Limb (tissue), 2 donors: ENCODE measurements around the gene SUSD4.
A peak's percentile ranks its signal among the peaks of the same experiment; 100 is the strongest.
"Not testable (repeated sequence)": the region's sequence is repeated elsewhere in the genome, so short reads cannot be mapped to it uniquely, and the experiment has no call there.

ENCODE experiments used
- DNase-seq, 2 donors: peaks; one replicate each; pipeline ENCODE4 v3.0.0-alpha.2; 2016; ENCODE audit errors: extremely low spot score in 2 of 2

The SUSD4 gene

DNA sequence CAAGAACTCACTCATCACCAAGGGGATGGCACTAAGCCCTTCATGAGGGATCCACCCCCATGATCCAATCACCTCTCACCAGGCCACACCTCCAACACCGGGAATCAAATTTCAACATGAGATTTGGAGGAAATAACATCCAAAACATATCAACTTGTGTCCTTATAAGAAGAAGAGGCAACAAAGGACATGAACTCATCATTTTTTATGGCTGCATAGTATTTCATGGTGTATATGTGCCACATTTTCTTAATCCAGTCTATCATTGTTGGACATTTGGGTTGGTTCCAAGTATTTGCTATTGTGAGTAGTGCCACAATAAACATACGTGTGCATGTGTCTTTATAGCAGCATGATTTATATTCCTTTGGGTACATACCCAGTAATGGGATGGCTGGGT is 112.6 kb downstream of the SUSD4 start:
- not testable (repeated sequence) for DNase-seq

DNA sequence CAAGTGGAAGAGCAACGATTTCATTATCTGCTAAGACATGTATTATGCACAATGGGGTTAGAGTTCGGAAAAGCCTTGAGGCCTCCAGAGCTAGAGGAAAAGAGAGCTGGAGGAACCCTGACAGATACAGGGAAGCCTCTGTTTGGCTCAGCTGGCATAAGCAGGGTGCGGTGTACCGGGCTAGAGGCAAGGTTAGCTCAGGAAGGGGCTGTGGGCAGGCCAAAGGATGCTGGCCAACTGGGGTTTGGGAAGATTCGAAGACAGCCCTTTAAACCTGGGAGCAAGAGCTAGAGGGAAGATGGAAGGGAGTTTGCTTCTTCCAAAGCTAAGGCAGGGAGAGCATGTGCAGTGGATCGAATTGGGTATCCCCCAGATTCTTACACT is 113.4 kb downstream of the SUSD4 start:
- DNase-seq, result no peak

DNA sequence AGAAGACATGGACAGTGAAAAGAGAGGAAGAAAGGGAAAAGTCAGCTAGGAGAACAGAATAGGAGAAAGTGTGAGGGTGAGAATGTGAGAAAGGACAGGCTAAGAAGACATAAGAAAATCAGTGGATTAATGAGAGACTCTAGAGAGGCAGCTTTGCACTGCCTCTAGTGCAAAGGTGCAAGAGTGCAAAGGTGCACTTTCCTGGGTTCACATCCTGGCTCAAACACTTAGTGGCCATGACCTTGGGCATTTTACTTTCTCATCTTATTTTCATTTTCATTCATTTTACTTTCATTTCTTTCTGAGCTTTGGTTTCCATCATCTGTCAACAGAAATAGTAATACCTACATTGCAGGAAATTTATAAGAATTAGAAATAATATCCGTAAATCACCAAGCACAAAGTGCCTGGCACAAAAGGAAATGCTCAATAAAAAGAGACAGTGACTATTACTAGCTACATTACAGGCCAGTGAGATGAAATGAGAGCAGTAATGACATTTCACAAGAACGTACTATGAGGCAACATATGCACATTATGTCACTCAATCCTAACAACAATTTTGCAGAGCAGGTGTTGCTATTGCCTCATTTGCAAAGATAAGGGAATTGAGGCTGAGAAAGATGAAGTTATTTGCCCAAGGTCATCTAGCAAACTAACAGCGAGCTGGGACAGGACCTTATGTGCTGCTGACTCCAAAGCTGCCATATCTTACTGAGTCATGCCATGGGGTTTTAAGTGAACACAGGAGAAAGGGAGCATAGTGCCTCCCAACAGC is 113.9 kb downstream of the SUSD4 start:
- DNase-seq, result no peak

DNA sequence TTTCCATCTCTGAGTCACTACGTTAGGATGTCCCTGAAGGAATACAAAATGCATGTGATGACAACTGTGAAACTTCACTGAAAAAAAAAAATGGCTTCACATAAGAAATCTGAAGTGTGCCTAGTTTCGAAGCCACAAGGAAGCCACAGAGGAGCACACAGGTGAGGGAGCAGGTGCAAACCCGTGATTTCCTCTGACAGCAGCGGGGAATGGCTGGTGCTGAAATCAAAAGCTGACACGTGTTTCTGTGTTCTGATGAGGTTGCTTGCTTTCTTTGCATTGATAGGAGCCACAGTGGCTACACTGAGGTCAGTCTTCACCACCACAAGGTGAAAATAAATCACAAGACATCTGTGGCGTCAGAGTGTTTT is 115.2 kb downstream of the SUSD4 start:
- peak in 1 of 2 donors; percentile 1 for DNase-seq

DNA sequence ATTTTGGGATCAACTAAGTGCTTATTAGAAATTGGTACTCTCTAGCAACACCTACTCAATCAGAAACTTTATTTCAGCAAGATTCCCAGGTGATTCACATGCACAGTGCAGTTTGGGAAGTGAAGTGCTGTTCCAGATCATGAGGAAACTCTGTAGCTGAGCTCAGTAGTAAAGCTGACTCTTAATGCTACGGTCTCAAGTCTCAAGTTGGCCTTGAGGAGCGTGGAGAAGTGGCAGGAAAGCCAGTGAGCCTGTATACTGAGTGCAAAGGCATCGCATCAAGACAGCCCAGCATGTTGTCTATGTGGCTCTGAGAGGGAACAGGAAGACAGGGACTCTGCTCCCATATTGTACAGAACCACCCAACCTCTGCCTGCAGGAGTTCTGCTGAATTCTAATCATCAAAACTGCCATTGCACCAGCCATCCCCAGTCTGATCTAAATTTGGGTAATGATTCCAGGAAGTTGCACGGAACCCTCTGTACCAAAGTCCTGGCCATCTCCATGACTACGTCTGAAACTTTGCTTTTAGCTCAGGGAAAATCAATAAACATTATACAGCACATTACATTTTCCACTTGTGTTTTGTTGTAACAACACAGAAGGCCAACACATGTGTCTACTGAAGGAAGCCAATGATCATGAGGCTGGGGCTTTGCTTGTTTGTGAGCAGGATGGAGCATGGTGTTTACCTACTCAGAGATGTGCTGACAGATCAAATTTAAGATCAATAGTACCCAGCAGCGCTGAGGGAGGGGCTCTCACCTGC is 115.8 kb downstream of the SUSD4 start:
- DNase-seq, result peak; percentile 8 to 20

DNA sequence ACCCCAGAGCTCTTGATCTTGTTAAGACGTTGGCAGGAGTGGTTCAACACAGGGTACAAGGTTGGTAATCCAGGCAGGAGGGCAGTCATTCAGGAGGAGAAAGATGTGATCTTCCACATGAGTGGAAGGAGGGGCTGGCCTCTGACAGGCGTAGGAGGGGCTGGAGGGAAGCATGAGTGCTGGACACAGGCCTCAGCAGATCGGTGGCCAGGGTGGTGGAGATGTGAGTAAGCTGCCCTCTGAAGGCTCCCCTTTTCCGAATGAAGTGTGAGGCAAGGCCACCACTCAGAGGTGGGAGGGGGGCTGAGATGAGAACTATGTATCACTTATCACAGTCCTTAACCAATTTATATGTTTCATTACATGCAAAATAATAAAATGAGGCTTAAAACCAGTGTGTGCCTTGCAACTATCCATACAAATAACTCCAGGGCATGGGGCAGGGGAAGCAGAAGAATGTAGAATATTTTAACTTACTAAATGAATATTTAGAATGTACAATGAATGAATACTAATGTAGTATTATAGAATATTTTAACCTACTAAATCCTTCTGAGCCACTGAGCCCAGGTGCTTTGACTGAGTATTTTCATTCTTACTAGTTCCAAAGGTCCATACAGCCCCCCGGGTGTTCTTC is 117.4 kb downstream of the SUSD4 start:
- no peak for DNase-seq

DNA sequence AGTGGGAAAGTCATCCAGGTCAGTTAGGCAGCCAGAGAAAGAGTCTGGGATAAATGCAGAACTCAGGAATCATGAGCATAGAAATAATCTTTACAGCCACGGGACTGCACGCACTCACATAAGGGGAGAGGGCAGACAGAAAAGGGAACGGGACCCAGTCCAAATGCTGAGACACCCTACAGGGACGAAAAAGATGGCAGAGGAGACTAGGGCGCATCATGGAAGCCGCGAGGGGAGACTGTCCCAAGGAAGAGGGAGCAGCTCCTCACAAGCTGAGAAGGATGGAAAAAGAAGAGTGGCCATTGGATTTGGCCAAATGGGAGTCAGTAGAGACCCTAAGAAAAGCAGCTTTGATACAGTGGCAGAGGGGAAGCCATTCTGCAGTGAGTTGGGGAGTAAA is 118.0 kb downstream of the SUSD4 start:
- no peak for DNase-seq

DNA sequence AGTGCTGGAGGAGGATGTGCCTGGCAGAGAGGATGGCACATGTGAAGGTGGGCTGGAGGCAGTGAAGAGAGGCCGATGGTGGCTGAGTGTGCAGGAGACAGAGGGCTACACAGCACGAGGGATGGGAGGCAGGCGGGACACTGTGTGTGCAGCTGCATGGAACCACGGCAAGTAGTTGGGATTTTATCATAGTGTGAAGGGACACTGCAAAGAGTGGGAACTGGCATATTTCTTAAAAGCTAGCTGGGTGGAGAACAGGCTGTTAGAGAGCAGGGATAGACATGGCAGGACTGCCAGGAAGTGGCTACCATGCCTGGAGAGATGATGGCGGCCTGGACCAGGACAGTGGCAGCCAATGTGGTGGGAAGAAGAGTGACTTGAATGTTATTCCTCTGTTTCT is 118.6 kb downstream of the SUSD4 start:
- DNase-seq, result peak in 1 of 2 donors; percentile 11

DNA sequence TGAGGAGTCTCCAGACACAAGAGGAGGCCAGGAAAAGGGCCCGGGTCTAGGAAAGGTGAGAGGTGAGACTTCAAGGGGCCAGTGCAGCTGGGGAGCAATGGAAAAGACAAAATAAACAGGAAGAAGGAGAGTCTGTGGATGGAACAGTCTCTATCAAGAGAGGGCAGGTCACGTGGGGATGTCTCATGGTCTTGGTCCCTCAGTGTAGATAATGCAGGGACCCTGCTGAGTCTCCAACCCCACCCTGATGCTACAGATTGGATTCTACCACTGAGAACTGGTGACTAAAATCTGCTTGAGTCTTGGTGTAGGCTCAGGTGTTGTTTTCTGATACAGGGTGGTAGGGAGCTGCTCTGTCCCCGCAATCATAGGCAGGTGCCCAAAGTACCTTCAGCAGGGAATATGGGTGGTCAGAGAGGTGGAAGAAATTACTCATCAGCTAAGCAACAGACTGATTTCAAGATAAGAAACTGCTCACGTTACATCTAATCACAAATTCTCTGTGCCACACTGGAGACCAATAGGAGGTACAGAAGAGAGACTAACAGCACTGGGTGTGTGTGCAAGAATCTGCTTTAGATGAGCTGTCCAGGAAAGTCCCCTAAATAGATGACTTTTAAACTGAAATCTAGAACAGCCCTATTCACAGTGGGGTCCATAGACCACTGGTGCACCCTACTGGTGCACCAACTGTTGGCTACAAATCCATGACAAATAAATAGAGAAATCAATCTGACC is 119.4 kb downstream of the SUSD4 start:
- DNase-seq, result peak in 1 of 2 donors; percentile 14

DNA sequence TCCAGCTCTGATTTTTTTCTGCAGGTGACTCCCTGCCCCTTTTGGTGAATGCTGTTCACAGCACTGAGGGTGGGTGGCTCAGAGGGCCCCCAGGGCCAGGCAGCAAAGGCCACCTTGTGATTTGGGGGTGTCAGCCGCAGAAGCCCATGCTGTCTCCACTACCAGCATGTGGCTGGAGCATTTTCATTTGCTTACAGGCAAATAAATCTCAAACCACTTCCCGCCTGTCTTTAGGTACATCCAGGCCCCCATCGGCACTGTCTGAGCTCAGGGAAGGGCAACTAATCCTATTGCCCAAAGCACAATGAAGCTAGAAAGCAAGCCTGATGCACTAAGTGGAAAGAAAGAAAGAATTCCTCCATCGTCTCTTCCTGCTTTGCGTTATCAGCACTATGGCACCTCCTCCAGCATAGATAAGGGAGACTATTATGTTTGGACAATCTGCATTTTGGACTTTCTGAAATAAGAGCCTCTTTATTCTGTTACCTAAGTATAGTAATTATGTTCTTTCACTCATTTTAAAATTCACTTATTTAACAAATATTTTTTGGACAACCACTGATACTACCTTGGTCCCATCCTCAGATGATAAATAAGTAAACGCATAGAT is 120.4 kb downstream of the SUSD4 start:
- peak in 1 of 2 donors; percentile 1 for DNase-seq

DNA sequence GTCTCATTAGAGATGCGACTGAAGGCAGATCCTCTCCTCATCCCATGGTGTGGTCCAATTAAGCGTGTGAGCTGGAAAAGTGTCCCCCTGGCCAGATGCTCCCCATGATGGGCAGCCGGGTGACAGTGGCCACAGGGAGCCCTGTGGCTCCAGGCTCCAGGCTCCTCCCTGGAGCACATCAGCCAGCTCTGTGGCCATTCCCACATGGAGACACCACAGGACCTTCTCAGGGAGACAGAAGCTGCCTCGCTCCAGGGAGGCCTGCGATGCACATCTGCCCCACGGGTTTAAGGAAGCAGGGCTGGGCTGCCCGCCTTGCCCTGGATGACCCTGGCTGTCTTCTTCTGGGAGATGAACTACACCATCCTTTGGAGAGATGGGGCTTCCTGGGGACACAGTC is 121.0 kb downstream of the SUSD4 start:
- DNase-seq, result no peak

DNA sequence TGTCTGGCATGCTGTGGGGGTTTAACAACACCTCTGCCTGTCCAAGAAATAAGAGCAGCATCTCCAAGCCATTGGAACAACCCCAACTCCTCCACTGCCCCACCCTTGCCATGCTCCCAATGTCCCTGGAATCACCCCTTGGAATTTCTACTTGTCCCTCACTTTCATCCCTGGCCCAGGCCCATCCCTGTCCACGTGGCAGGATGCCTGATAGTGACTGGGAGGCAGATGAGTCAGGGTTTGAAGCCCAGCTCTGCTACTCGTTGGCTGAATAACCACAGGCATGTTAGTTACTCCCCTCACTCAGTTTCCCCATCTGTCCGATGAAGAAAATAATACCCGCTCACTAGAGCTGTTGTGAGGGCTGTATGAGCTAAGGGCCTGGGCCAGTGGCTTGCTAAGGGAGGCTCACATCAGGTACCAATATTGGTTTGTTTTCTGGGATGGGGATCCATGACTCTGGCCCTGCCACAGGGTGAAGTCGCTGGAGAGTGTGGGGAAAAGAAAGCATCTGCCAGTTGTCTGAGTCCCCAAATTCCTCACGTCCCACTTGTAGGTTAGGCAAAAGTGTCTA is 121.5 kb downstream of the SUSD4 start:
- peak in 1 of 2 donors; percentile 14 for DNase-seq

DNA sequence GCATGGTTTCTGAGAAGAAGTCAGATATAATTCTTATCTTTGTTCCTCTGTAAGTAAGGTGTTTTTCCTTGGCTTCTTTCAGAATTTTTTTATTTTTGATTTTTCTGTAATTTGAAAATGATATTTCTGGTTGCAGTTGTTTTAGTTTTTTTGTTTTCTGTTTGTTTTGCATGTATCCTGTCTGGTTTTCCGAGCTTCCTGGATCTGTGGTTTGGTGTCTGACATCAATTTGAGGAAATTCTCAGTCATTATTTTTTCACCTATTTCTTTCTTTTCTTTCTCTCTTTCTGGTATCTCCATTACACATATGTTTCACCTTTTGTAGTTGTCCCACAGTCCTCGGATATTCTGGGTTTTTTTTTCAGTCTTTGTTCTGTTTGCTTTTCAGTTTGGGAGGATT is 123.9 kb downstream of the SUSD4 start:
- no peak for DNase-seq

DNA sequence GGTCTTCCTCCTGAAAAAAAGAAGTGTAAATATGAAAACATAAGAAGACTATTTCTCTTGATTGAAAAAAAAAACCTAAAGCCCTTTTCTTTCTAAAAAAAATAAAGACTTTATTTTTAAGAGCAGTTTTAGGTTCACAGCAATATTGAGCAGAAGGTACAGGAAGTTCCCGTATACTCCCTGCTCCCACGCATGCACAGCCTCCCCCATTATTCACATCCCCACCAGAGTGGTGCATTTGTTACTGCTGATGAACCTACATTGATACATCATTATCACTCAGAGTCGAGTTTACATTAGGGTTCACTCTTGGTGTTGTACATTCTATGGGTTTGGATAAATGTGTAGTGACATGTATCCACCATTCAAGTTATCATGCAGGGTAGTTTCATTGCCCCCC is 128.9 kb downstream of the SUSD4 start:
- no peak for DNase-seq

DNA sequence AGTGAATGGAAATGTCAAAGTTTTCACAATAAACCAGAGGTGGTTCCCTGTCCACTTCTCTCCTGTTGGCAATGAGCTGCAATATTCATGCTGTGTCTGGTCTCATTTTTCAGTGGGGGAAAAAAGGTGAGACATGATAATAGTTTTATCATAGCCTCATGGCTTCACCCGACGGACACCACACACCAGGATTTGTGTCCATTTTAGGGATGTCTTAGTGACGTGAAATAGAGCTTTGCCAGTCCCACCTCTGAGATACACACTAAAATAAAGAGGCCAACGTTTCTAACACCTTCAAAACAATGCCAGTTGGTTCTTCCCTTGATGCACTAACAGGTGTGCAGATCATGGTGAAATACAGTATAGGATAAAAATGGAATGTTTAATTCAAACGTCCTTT is 129.4 kb downstream of the SUSD4 start:
- no peak for DNase-seq

DNA sequence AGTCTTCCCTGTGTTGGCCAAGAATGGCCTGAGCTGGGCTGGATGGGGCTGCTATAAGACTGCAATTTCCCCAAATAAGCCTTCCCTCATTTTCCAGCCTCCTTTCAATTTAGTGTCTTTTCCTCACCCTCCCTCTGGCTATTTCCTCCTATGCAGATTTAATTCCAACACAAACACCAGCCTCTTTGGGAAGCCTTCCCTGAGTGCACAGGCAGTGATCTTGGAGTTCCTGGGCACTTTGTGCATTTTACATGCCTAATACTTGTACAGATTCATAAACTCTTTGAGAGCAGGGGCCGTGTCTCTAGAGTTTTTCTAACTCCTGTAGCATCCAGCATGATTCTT is 129.8 kb downstream of the SUSD4 start:
- DNase-seq, result no peak

DNA sequence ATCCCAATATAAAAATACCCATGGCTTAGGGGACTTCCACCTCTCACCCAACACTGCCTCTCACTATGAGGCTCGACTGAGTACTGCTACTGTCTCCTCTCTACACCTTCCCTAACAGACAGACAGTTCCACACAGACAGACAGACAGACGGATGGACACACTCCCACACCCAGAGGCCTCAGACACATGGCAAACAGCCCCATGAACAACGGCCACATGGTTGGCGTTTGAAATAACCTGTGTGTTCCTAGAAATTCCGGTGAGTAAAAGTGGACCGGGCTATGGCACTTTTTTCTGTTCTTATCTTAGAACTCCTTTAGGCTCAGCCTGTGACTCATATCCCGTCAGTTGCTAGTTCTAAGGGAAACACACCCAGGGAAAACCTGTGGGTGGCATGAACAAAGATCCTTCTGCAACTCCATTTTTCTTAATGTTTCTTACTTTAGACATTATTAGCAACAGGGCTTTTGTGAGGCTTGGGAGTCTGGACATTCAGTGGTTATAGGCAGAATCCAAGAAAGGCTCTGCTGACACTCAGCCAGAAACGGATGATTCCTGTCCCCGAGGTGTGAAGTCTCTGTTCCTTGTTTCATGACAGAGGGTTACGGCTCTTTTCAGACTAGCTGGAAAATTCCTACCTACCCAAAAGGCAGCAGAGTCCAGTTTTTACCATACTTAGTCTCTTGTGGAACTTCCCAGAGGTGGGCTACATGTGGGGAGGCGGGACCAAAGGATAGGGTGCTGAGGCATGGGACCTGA is 130.4 kb downstream of the SUSD4 start:
- peak in 1 of 2 donors; percentile 11 for DNase-seq

DNA sequence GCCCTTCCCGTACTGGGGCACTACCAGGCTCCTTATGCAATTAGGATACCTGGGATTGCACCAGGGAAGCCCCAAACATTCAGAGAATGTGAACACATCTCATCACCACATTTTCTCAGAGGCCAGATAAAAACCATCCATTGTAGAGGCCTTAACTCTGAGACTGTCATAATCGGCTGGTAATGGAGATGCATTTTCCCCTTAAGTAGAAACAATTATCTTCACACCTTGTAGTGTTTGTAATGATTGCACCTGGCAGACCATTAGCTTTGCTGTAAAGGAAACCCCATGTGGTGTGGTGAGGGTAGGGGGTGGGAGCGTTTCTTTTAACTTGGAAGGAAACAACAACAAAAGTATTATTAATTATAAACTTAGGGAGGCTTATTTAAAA is 131.0 kb downstream of the SUSD4 start:
- no peak for DNase-seq

DNA sequence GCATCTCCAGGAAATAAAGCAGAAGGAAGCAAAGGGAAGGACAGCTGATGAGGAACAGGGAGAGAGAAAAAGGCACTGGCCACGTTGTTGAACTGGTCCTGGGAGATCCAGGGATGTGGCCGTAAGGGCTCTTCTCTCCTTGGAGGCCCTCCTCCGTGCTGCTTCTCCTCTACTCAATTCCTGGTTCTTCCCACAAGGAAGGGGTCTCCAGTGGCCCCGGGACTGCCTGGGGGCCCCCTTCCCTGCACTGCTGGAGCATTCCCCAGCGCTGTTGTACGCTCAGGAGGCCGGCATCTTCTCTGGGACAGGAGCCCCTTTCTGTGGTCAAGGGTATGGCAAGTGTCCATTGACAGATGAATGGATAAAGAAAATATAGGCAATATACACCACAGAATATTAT is 132.4 kb downstream of the SUSD4 start:
- DNase-seq, result no peak

DNA sequence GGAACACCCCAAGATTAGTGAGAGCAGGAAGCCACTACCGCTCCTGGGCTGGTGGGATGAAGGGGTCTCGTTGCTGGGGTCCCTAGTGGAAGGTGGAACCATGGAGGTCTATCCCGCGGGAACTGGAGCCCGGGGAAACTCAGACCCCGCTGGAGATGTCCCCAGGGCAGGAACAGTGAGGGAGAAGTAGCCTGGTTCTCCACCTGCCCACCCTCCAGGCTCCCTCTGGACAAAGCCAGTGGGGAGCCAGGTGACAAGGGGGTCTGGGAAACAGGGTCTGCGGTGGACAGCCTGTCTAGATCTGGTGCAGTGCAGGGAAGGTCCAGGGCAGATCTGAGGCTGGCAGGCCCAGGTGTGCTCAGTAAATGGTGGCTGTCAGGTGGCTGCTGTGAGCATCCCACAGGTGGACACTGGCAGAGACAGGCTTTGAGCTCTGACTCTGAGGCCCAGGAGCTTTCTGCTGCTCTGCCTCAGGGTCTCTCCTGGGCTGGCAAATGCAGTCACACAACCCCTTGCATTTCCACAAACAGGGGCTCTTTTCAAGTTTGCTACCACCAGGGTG is 132.9 kb downstream of the SUSD4 start:
- peak in 1 of 2 donors; percentile 18 for DNase-seq
